ENCODE data around the gene TMEM51.

- TF ChIP-seq EP300 (IDR thresholded peaks at IDR 0.05) (no peak), POLR2A (IDR thresholded peaks at IDR 0.05) (no peak)
These were observed 65.9 kb downstream of the TMEM51 start for GRCh38 chr1:15219280-15220023.

All from tibial nerve (tissue), 3 donors.